ENCODE data around the gene TM6SF1.

TM6SF1 gene

DNA sequence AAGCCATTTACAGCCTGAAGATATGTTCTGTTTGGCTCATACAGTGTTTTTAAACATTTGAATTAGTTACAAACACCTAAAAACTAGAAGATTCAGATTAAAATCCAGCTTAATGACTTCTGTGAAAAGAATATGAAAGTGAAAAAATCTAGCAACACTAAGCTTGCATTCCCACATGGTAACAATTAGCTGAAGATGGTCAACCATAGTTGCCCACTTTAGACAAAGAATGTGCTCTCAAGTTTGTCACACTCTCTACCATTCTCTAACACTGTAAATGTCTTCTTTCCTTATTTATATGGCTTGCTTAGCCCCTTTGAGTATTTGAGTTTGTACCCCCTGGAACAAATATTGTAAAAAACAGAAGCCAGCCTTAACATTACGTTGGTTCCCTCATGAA, 67.4 kb downstream of the TM6SF1 start:
- no peak for DNase-seq (ENCODE audit: low read depth in 2 of 2)

DNA sequence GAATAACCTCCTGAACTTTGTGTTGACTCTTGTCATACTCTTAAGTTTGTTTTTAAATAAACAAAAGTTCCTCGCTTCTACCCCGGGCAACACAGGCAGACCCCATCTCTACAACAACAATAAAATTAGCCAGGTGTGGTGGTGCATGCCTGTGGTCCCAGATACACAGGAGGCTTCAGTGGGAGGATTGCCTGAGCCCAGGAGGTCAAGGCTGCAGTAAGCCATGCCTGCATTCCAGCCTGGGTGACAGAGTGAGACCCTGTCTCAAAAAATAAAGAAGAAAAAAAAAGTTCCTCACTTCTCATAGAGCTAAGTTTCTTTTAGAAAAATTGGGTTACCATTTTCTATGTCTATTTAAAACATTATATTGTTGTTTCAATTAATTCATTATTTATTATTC, 70.9 kb downstream of the TM6SF1 start:
- DNase-seq (ENCODE audit: low read depth in 2 of 2) = no peak

DNA sequence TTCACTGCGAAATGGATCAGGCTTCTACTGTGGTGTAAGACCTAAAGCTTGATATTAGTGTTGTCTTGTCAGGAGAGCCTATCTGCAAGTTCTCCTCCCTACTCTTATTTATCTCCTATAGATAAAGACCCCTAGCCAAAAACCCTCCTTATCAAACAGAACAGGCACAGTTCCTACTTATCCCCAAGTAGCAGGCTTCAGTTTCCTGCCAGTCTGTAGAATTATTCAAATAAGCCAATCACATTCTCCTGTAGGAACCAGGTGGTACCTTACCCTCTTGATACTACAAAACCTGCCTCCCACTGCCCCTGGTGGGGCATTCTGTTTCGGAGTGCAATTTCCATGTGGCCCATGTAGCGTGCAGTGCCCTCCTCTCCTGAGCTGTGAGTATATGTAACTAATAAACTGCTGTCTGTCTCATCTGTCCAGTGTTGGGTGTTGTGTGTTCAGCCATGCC, 71.5 kb downstream of the TM6SF1 start:
- DNase-seq (ENCODE audit: low read depth in 2 of 2) = no peak

DNA sequence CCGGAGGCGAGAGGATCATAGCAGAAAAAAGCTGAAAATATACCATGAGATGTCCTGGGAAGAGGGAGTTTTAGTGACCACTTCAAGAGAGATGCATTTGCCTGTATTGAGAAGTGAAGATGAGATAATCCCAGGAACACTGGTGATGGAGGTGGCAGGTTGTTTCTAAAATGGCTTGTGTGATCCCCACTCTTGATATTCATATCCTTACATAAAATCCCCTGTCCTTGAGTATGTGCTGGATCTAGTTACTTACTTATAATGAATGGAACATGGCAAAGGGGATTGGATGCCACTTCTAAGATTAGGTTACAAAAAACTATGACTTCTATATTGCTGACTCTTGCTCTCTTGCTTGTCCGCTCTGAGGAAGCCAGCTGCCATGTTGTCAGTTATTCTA, 78.1 kb downstream of the TM6SF1 start:
- no peak for DNase-seq (ENCODE audit: low read depth in 2 of 2)
